H1 (cell line): ENCODE results near the gene DCTN1.

ENCODE experiments used
- CHD7 ChIP-seq: fragments of 300-600 bp; sonication (generic); IDR thresholded peaks from 2 replicates; pipeline ENCODE4 v1.7.1; 2012; ENCODE audit warnings: low read length, moderate library complexity, mild to moderate bottlenecking, inconsistent platforms; ENCODE audit not compliant: insufficient replicate concordance
- EZH2 ChIP-seq: fragments of 200-600 bp; sonication (generic); IDR thresholded peaks from 2 replicates; pipeline ENCODE4 v1.7.1; 2012; ENCODE audit warnings: low read depth, mild to moderate bottlenecking, moderate library complexity, low read length, inconsistent platforms; ENCODE audit not compliant: severe bottlenecking
- MAX ChIP-seq: IDR thresholded peaks from 2 replicates; pipeline ENCODE4 v1.6.1; 2012; ENCODE audit warnings: inconsistent platforms
- SP1 ChIP-seq: IDR thresholded peaks from 2 replicates; pipeline ENCODE4 v1.6.1; 2011; ENCODE audit warnings: low read depth, low read length
- SUZ12 ChIP-seq: fragments of 200-600 bp; sonication (generic); IDR thresholded peaks from 2 replicates; pipeline ENCODE4 v1.6.1; 2012; ENCODE audit warnings: mild to moderate bottlenecking, inconsistent platforms, low read length, moderate library complexity, mixed read lengths
- YY1 ChIP-seq: IDR thresholded peaks from 2 replicates; pipeline ENCODE4 v1.6.1; 2011; ENCODE audit warnings: low read depth, mild to moderate bottlenecking, low read length
- TF ChIP-seq, protein P1 (sequence below): IDR thresholded peaks from 2 replicates; pipeline ENCODE4 v1.6.1; 2012; ENCODE audit warnings: low read length, inconsistent platforms
- TF ChIP-seq, protein P2 (sequence below), 3 experiments: IDR thresholded peaks; 1 replicate in 2 of 3; 2 replicates in 1 of 3; pipeline versions ENCODE4 v1.5.1 to v1.6.1; 2011; ENCODE audit warnings: low read length in 3 of 3, mild to moderate bottlenecking in 3 of 3, inconsistent platforms in 2 of 3, low read depth in 1 of 3, moderate library complexity in 1 of 3; ENCODE audit not compliant: insufficient read depth in 1 of 3; ENCODE audit errors: control extremely low read depth in 1 of 3
- TF ChIP-seq, protein P3 (sequence below): IDR thresholded peaks from 2 replicates; pipeline ENCODE4 v1.6.1; 2011; ENCODE audit warnings: low read length, improper control_type of control experiment

GRCh38 chr2:74413001-74413698 lies 33.0 kb upstream of the DCTN1 start:
- no peak for TF ChIP-seq EZH2
- no peak for TF ChIP-seq SUZ12
- no peak for TF ChIP-seq YY1
- TF ChIP-seq, protein P1, sequence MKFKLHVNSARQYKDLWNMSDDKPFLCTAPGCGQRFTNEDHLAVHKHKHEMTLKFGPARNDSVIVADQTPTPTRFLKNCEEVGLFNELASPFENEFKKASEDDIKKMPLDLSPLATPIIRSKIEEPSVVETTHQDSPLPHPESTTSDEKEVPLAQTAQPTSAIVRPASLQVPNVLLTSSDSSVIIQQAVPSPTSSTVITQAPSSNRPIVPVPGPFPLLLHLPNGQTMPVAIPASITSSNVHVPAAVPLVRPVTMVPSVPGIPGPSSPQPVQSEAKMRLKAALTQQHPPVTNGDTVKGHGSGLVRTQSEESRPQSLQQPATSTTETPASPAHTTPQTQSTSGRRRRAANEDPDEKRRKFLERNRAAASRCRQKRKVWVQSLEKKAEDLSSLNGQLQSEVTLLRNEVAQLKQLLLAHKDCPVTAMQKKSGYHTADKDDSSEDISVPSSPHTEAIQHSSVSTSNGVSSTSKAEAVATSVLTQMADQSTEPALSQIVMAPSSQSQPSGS, result no peak
- no peak for TF ChIP-seq SP1
- TF ChIP-seq CHD7, result no peak
- TF ChIP-seq, protein P2, sequence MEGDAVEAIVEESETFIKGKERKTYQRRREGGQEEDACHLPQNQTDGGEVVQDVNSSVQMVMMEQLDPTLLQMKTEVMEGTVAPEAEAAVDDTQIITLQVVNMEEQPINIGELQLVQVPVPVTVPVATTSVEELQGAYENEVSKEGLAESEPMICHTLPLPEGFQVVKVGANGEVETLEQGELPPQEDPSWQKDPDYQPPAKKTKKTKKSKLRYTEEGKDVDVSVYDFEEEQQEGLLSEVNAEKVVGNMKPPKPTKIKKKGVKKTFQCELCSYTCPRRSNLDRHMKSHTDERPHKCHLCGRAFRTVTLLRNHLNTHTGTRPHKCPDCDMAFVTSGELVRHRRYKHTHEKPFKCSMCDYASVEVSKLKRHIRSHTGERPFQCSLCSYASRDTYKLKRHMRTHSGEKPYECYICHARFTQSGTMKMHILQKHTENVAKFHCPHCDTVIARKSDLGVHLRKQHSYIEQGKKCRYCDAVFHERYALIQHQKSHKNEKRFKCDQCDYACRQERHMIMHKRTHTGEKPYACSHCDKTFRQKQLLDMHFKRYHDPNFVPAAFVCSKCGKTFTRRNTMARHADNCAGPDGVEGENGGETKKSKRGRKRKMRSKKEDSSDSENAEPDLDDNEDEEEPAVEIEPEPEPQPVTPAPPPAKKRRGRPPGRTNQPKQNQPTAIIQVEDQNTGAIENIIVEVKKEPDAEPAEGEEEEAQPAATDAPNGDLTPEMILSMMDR (IDR thresholded peaks at IDR 0.05; ENCODE audit: control extremely low read depth in 1 of 3, insufficient read depth in 1 of 3, low read depth in 1 of 3, low read length in 3 of 3), result no peak
- TF ChIP-seq, protein P3, sequence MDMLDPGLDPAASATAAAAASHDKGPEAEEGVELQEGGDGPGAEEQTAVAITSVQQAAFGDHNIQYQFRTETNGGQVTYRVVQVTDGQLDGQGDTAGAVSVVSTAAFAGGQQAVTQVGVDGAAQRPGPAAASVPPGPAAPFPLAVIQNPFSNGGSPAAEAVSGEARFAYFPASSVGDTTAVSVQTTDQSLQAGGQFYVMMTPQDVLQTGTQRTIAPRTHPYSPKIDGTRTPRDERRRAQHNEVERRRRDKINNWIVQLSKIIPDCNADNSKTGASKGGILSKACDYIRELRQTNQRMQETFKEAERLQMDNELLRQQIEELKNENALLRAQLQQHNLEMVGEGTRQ, result no peak
- no peak for TF ChIP-seq MAX
